SK-N-SH treated with all-trans-retinoic acid at 6 μM for 48 hours (cell line): ENCODE measurements around the gene POU6F2.

Experiments used
- ATAC-seq: fragments of 200-7000 bp; cut with Tn5 transposase; 3 replicates; pipeline ENCODE4 v1.9.1; 2020; ENCODE audit warnings: mild to moderate bottlenecking, moderate library complexity
- ARNTL ChIP-seq: fragments of 450-650 bp; formaldehyde crosslinking; IDR thresholded peaks from 2 replicates; pipeline ENCODE4 v1.5.0; 2020; ENCODE audit warnings: low read depth, mild to moderate bottlenecking, moderate library complexity, borderline replicate concordance
- BACH2 ChIP-seq: fragments of 250-450 bp; sonication (Bioruptor Pico); IDR thresholded peaks from 2 replicates; pipeline ENCODE4 v1.9.0; 2021; ENCODE audit warnings: mild to moderate bottlenecking, borderline replicate concordance
- CSDC2 ChIP-seq: fragments of 250-450 bp; sonication (Bioruptor Pico); IDR thresholded peaks from 2 replicates; pipeline ENCODE4 v1.5.0; 2020; ENCODE audit warnings: mild to moderate bottlenecking, moderate library complexity
- ESRRG ChIP-seq: fragments of 250-450 bp; sonication (Bioruptor Pico); IDR thresholded peaks from 2 replicates; pipeline ENCODE4 v1.6.1; 2021; ENCODE audit warnings: mild to moderate bottlenecking
- GLIS3 ChIP-seq: fragments of 250-450 bp; sonication (Bioruptor Pico); IDR thresholded peaks from 2 replicates; pipeline ENCODE4 v1.5.0; 2020; ENCODE audit warnings: mild to moderate bottlenecking, moderate library complexity
- ISL1 ChIP-seq: fragments of 250-450 bp; sonication (Bioruptor Pico); IDR thresholded peaks from 2 replicates; pipeline ENCODE4 v2.1.2; 2022; ENCODE audit warnings: mild to moderate bottlenecking, moderate library complexity
- OSR1 ChIP-seq: fragments of 250-450 bp; sonication (Bioruptor Pico); IDR thresholded peaks from 2 replicates; pipeline ENCODE4 v1.8.0; 2022; ENCODE audit warnings: moderate library complexity, mild to moderate bottlenecking, inconsistent platforms
- PPARA ChIP-seq: fragments of 250-450 bp; sonication (Bioruptor Pico); IDR thresholded peaks from 2 replicates; pipeline ENCODE4 v1.5.0; 2020; ENCODE audit warnings: mild to moderate bottlenecking, borderline replicate concordance
- RARB ChIP-seq: fragments of 250-450 bp; sonication (Bioruptor Pico); IDR thresholded peaks from 2 replicates; pipeline ENCODE4 v1.8.0; 2021; ENCODE audit warnings: mild to moderate bottlenecking, moderate library complexity
- ZFP30 ChIP-seq: fragments of 450-650 bp; formaldehyde crosslinking; IDR thresholded peaks from 2 replicates; pipeline ENCODE4 v1.5.0; 2022; ENCODE audit warnings: mild to moderate bottlenecking, moderate library complexity
- ZNF565 ChIP-seq: fragments of 450-650 bp; formaldehyde crosslinking; conservative IDR thresholded peaks from 2 replicates; pipeline ENCODE4 v1.5.0; 2020; ENCODE audit warnings: low read depth, mild to moderate bottlenecking, moderate library complexity
- ZNF8 ChIP-seq: fragments of 450-650 bp; formaldehyde crosslinking; IDR thresholded peaks from 2 replicates; pipeline ENCODE4 v1.5.0; 2020; ENCODE audit warnings: mild to moderate bottlenecking, moderate library complexity
- TF ChIP-seq, protein P1 (sequence below): fragments of 250-450 bp; sonication (Bioruptor Pico); IDR thresholded peaks from 2 replicates; pipeline ENCODE4 v1.5.0; 2020; ENCODE audit warnings: mild to moderate bottlenecking, moderate library complexity
- TF ChIP-seq, protein P2 (sequence below): fragments of 250-450 bp; sonication (Bioruptor Pico); IDR thresholded peaks from 2 replicates; pipeline ENCODE4 v1.8.0; 2020; ENCODE audit warnings: mild to moderate bottlenecking, moderate library complexity, borderline replicate concordance
- TF ChIP-seq, protein P3 (sequence below): fragments of 250-450 bp; sonication (Bioruptor Pico); IDR thresholded peaks from 2 replicates; pipeline ENCODE4 v1.5.1; 2021; ENCODE audit warnings: mild to moderate bottlenecking, moderate library complexity
- TF ChIP-seq, protein P4 (sequence below): fragments of 250-450 bp; sonication (Bioruptor Pico); IDR thresholded peaks from 2 replicates; pipeline ENCODE4 v1.8.0; 2021; ENCODE audit warnings: low read depth, mild to moderate bottlenecking, moderate library complexity, borderline replicate concordance

Gene POU6F2

DNA sequence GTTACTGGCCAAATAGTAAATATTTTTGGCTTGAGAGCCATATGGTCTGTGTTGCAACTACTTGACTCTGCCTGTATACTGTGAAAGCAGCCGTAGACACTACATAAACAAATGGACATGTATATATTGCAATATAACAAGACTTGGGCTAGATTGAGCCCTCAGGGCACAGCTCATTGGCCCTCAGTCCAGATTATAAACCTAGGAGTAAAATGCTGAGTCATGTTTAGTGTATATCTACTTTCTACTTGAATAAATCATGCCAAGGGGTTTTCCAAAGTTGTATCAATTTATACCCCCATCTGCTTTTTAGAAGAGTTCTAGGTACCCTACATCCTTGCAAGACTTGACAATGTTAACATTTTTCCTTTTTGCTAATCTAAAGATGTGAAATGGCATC, 27.4 kb upstream of the POU6F2 start (continued):
- TF ChIP-seq, protein P1, sequence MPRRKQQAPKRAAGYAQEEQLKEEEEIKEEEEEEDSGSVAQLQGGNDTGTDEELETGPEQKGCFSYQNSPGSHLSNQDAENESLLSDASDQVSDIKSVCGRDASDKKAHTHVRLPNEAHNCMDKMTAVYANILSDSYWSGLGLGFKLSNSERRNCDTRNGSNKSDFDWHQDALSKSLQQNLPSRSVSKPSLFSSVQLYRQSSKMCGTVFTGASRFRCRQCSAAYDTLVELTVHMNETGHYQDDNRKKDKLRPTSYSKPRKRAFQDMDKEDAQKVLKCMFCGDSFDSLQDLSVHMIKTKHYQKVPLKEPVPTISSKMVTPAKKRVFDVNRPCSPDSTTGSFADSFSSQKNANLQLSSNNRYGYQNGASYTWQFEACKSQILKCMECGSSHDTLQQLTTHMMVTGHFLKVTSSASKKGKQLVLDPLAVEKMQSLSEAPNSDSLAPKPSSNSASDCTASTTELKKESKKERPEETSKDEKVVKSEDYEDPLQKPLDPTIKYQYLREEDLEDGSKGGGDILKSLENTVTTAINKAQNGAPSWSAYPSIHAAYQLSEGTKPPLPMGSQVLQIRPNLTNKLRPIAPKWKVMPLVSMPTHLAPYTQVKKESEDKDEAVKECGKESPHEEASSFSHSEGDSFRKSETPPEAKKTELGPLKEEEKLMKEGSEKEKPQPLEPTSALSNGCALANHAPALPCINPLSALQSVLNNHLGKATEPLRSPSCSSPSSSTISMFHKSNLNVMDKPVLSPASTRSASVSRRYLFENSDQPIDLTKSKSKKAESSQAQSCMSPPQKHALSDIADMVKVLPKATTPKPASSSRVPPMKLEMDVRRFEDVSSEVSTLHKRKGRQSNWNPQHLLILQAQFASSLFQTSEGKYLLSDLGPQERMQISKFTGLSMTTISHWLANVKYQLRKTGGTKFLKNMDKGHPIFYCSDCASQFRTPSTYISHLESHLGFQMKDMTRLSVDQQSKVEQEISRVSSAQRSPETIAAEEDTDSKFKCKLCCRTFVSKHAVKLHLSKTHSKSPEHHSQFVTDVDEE (CRISPR knock-in tag) = no peak
- TF ChIP-seq, all 23 proteins: peak for 0

DNA sequence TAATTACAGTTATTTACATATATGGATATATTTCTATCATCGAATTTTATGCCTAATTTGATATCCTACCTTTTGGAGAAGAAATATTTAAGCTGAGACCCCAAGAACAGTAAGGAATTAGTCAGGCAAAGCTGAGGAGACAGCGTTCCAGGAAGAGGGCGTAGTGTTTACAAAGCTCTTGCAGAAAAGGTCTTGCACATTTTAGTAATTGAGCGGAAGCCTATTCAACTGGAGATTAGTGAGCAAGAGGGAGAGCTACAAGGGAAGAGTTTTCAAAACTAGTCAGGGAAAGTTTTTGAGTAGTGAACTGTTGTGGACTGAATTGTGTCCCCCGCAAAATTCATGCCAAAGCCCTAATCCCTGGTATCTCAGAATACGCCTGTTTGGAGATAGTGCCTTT, 26.5 kb upstream of the POU6F2 start:
- TF ChIP-seq ARNTL (CRISPR knock-in tag) = no peak
- TF ChIP-seq OSR1 (CRISPR knock-in tag) = no peak
- TF ChIP-seq BACH2 (CRISPR knock-in tag) = no peak
- no peak for TF ChIP-seq RARB (CRISPR knock-in tag)
- TF ChIP-seq, protein P2, sequence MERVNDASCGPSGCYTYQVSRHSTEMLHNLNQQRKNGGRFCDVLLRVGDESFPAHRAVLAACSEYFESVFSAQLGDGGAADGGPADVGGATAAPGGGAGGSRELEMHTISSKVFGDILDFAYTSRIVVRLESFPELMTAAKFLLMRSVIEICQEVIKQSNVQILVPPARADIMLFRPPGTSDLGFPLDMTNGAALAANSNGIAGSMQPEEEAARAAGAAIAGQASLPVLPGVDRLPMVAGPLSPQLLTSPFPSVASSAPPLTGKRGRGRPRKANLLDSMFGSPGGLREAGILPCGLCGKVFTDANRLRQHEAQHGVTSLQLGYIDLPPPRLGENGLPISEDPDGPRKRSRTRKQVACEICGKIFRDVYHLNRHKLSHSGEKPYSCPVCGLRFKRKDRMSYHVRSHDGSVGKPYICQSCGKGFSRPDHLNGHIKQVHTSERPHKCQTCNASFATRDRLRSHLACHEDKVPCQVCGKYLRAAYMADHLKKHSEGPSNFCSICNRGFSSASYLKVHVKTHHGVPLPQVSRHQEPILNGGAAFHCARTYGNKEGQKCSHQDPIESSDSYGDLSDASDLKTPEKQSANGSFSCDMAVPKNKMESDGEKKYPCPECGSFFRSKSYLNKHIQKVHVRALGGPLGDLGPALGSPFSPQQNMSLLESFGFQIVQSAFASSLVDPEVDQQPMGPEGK (CRISPR knock-in tag) = no peak
- TF ChIP-seq ISL1 = no peak
- TF ChIP-seq CSDC2 = no peak
- no peak for TF ChIP-seq GLIS3 (CRISPR knock-in tag)
- TF ChIP-seq ZFP30 (CRISPR knock-in tag) = no peak
- no peak for ATAC-seq

DNA sequence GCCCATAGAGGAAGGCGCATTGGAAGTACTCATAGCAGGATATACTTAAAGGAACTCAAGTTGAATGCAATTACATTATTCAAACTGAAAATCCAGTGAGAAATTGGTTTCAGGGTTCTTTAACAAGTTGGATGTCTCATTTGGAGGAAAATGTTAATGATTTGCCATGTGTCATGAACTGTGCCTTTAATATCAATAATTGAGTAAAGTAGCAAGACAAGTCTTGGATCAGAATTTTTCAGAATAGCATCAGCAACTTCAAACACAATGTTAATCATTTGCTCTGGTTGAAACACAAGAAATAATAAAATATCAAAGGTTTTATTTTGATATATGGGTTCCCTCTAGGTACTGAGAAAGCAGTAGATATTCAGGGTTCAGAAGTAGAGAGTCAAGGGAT, 24.5 kb upstream of the POU6F2 start:
- no peak for ATAC-seq

DNA sequence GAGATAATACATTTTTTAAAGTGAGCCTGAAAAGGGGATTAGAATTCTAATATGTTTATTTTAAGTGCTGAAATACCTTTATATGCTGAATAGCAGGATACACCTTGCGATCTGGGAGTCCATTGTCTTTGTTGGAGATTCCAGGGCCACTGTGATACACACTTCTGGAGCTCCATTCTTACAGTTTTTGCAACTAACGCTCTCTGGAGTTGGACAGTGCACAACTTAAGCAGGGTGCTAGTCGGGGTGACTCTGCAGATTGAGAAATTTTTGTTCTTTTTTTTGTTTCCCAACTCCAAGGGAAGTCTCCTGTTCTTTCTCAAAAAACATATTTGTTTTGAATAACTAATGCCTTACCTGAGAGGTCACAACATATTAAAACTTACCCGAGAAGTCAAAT, 23.7 kb upstream of the POU6F2 start:
- ATAC-seq = no peak
- TF ChIP-seq ZNF8 (CRISPR knock-in tag) = no peak
- TF ChIP-seq, protein P3, sequence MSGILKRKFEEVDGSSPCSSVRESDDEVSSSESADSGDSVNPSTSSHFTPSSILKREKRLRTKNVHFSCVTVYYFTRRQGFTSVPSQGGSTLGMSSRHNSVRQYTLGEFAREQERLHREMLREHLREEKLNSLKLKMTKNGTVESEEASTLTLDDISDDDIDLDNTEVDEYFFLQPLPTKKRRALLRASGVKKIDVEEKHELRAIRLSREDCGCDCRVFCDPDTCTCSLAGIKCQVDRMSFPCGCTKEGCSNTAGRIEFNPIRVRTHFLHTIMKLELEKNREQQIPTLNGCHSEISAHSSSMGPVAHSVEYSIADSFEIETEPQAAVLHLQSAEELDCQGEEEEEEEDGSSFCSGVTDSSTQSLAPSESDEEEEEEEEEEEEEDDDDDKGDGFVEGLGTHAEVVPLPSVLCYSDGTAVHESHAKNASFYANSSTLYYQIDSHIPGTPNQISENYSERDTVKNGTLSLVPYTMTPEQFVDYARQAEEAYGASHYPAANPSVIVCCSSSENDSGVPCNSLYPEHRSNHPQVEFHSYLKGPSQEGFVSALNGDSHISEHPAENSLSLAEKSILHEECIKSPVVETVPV (CRISPR knock-in tag) = no peak

More for the DNA sequence above, 24.5 kb upstream of the POU6F2 start:
- TF ChIP-seq GLIS3 (CRISPR knock-in tag) = no peak
- no peak for TF ChIP-seq ESRRG
- TF ChIP-seq PPARA (CRISPR knock-in tag) = no peak
- TF ChIP-seq, protein P3 (CRISPR knock-in tag) = no peak
- TF ChIP-seq ZFP30 (CRISPR knock-in tag) = no peak
- TF ChIP-seq ISL1 = no peak
- TF ChIP-seq ZNF565 = no peak
- TF ChIP-seq RARB (CRISPR knock-in tag) = no peak
- TF ChIP-seq, all 23 proteins: peak for 0

DNA sequence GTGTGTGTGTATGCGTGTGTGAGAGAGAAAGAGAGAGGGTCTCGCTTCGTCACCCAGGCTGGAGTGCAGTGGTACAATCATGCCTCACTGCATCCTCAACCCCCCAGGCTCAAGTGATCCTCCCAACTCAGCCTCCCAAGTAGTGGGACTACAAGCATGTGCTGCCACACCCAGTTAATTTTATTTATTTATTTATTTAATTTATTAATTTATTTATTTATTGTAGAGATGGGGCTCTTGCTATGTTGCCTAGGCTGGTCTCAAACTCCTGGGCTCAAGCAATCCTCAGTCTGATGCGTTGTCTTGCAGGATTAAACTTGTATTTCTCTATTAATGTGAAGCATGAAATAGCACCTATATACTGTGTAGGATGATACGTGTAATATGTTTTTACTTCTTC, 21.8 kb upstream of the POU6F2 start:
- ATAC-seq = no peak
- no peak for TF ChIP-seq PPARA (CRISPR knock-in tag)
- TF ChIP-seq, protein P4, sequence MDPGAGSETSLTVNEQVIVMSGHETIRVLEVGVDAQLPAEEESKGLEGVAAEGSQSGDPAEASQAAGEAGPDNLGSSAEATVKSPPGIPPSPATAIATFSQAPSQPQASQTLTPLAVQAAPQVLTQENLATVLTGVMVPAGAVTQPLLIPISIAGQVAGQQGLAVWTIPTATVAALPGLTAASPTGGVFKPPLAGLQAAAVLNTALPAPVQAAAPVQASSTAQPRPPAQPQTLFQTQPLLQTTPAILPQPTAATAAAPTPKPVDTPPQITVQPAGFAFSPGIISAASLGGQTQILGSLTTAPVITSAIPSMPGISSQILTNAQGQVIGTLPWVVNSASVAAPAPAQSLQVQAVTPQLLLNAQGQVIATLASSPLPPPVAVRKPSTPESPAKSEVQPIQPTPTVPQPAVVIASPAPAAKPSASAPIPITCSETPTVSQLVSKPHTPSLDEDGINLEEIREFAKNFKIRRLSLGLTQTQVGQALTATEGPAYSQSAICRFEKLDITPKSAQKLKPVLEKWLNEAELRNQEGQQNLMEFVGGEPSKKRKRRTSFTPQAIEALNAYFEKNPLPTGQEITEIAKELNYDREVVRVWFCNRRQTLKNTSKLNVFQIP (CRISPR knock-in tag) = no peak
- TF ChIP-seq, protein P2 (CRISPR knock-in tag) = no peak
- TF ChIP-seq ZNF565 = no peak
- TF ChIP-seq GLIS3 (CRISPR knock-in tag) = no peak
- no peak for TF ChIP-seq RARB (CRISPR knock-in tag)
- no peak for TF ChIP-seq CSDC2
- TF ChIP-seq, protein P1 (CRISPR knock-in tag) = no peak
- no peak for TF ChIP-seq ISL1
